ENCODE results near the gene S100PBP.

S100PBP gene

DNA sequence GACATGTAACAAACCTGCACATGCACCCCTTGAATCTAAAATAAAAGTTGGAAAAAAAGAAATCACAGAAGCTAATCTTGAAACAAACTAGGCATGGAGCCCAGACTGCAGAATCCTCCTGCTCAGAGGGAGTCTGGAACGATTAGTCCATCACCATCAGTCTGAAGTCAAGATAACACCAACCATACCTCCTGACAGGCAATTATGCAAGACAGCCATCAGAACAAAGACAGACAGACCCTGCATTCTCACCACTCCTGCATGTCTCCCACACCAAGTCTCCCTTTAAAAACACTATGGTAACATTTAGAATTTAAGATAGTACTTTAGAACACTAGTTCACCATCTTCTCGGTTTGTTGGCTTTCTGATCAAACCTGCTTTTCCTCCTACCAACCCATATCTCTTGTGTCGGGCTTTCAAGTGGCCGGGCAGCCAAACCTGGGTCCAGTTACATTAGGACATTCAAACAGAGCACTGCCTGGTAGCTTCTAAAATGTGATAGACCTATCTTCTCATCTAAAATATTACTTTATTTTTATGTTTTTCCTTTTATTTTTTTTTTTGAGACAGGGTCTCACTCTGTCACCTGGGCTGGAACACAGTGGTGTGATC lies 10.4 kb upstream of the S100PBP start:
- TF ChIP-seq, protein P1, sequence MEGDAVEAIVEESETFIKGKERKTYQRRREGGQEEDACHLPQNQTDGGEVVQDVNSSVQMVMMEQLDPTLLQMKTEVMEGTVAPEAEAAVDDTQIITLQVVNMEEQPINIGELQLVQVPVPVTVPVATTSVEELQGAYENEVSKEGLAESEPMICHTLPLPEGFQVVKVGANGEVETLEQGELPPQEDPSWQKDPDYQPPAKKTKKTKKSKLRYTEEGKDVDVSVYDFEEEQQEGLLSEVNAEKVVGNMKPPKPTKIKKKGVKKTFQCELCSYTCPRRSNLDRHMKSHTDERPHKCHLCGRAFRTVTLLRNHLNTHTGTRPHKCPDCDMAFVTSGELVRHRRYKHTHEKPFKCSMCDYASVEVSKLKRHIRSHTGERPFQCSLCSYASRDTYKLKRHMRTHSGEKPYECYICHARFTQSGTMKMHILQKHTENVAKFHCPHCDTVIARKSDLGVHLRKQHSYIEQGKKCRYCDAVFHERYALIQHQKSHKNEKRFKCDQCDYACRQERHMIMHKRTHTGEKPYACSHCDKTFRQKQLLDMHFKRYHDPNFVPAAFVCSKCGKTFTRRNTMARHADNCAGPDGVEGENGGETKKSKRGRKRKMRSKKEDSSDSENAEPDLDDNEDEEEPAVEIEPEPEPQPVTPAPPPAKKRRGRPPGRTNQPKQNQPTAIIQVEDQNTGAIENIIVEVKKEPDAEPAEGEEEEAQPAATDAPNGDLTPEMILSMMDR (conservative IDR thresholded peaks at IDR 0.05) = no peak
- TF ChIP-seq ZFX (IDR thresholded peaks at IDR 0.05) = no peak
- no peak overlapping the region for H3K27ac ChIP-seq

DNA sequence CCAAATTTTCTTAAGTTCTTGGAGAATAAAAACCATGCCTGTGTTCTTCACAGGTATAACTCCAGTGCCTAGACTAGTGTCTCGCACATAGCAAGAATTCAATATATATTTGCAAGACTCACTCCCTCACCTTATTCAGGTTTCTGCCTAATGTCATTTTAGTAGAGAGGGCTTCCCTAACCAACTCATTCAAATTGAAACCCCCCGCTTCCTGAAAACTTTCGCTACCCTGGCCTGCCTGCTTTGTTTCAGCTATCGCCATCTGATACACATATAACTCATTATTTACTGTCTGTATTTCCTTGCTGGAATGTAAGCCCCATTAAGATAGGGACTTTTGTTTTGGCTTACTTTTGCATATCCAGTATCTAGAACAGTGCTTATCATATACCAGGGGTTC lies 8.9 kb upstream of the S100PBP start:
- no peak for TF ChIP-seq ZFX (IDR thresholded peaks at IDR 0.05)
- TF ChIP-seq, protein P1 (conservative IDR thresholded peaks at IDR 0.05) = no peak
- H3K27ac ChIP-seq = no peak overlapping the region

DNA sequence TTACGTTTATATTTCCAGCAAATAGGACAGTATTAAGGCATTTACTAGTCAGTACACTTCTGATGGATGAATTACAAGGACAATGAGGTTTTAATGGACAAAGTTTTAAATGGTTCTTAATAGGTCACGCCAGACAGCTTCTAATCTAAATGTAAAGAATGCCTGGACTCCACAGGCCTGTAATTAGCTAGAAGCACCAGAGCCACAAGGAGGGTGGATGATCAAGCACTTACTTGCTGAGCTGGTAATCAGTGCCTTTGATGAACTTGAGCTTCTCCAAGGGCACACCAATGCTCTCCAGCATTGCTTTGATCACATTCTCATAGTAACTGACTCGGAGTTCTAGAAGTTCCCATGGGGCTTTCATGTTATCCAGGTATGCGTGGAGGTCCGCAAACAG lies 7.1 kb upstream of the S100PBP start:
- TF ChIP-seq, protein P1 (conservative IDR thresholded peaks at IDR 0.05) = no peak
- no peak for TF ChIP-seq ZFX (IDR thresholded peaks at IDR 0.05)
- H3K27ac ChIP-seq = no peak overlapping the region

GRCh38 chr1:32811265-32811664 lies 6.2 kb upstream of the S100PBP start:
- no peak for TF ChIP-seq ZFX (IDR thresholded peaks at IDR 0.05)
- TF ChIP-seq, protein P1 (conservative IDR thresholded peaks at IDR 0.05) = no peak
- no peak overlapping the region for H3K27ac ChIP-seq

- TF ChIP-seq ZFX (IDR thresholded peaks at IDR 0.05) = no peak
- TF ChIP-seq, protein P1 (conservative IDR thresholded peaks at IDR 0.05) = no peak
- no peak overlapping the region for H3K27ac ChIP-seq
Observed at GRCh38 chr1:32811917-32812316, 5.5 kb upstream of the S100PBP start.

- no peak overlapping the region for H3K27ac ChIP-seq
- TF ChIP-seq ZFX (IDR thresholded peaks at IDR 0.05) = no peak
- TF ChIP-seq, protein P1 (conservative IDR thresholded peaks at IDR 0.05) = no peak
Observed at GRCh38 chr1:32813941-32814739, 3.3 kb upstream of the S100PBP start.

GRCh38 chr1:32816676-32817158 lies 736 bp upstream of the S100PBP start:
- TF ChIP-seq, protein P1 (conservative IDR thresholded peaks at IDR 0.05) = no peak
- TF ChIP-seq ZFX (IDR thresholded peaks at IDR 0.05) = no peak
- H3K27ac ChIP-seq = peak overlapping the region; percentile 98
